Testis (tissue), 2 donors: ENCODE results near the gene SH3RF2.

Source experiments
- POLR2A ChIP-seq: fragments of 450-650 bp; IDR thresholded peaks from one replicate; pipeline ENCODE4 v1.6.1; 2017; ENCODE audit warnings: antibody characterized with exemption, mild to moderate bottlenecking, moderate library complexity
- TF ChIP-seq, protein P1 (sequence below), 3 experiments: fragments of 450-650 bp in 2 of 3; fragments of 200-600 bp in 1 of 3; sonication (generic) in 1 of 3; IDR thresholded peaks; one replicate each; pipeline ENCODE4 v1.5.1; 2016 to 2019; ENCODE audit warnings: antibody characterized with exemption in 3 of 3, mild to moderate bottlenecking in 2 of 3, moderate library complexity in 1 of 3

DNA sequence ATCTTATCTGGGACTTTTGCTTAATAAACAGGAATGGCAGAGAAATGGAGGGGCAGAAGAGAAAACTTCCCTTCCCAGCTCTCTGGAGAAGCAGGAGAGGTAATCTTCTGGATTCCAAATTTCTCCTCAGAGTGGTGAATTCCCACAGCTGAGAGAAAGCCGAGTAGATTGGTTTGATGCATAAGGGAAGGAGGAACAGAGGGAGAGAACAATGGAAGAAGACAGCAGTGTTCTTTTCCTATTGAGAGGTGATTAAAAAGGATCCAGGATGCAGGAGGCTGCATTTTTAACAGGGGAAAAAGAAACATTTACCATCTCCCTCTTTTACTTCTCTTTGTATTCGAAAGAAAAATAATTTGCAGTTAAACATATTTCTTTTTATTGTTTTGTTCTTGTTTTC is 13.1 kb downstream of the SH3RF2 start:
- no peak for TF ChIP-seq POLR2A
- TF ChIP-seq, protein P1, sequence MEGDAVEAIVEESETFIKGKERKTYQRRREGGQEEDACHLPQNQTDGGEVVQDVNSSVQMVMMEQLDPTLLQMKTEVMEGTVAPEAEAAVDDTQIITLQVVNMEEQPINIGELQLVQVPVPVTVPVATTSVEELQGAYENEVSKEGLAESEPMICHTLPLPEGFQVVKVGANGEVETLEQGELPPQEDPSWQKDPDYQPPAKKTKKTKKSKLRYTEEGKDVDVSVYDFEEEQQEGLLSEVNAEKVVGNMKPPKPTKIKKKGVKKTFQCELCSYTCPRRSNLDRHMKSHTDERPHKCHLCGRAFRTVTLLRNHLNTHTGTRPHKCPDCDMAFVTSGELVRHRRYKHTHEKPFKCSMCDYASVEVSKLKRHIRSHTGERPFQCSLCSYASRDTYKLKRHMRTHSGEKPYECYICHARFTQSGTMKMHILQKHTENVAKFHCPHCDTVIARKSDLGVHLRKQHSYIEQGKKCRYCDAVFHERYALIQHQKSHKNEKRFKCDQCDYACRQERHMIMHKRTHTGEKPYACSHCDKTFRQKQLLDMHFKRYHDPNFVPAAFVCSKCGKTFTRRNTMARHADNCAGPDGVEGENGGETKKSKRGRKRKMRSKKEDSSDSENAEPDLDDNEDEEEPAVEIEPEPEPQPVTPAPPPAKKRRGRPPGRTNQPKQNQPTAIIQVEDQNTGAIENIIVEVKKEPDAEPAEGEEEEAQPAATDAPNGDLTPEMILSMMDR (IDR thresholded peaks at IDR 0.05) = no peak
